ENCODE results near the gene ZNF408.
A peak's percentile ranks its signal among the peaks of the same experiment; 100 is the strongest.

ZNF408 gene

GRCh38 chr11:46671958-46672315 lies 28.9 kb upstream of the ZNF408 start:
- TF ChIP-seq POLR2A (IDR thresholded peaks at IDR 0.05; ENCODE audit: low read depth, low read length): no peak
- DNase-seq (ENCODE audit: insufficient read length, low spot score) (no peak), FAIRE-seq (no peak)

GRCh38 chr11:46672381-46672839 lies 28.4 kb upstream of the ZNF408 start:
- no peak for DNase-seq (ENCODE audit: insufficient read length, low spot score)
- FAIRE-seq: no peak
- no peak for TF ChIP-seq POLR2A (IDR thresholded peaks at IDR 0.05; ENCODE audit: low read depth, low read length)

GRCh38 chr11:46673713-46674462 lies 26.9 kb upstream of the ZNF408 start:
- FAIRE-seq (no peak), DNase-seq (ENCODE audit: insufficient read length, low spot score) (no peak)
- TF ChIP-seq POLR2A (IDR thresholded peaks at IDR 0.05; ENCODE audit: low read depth, low read length): no peak

DNA sequence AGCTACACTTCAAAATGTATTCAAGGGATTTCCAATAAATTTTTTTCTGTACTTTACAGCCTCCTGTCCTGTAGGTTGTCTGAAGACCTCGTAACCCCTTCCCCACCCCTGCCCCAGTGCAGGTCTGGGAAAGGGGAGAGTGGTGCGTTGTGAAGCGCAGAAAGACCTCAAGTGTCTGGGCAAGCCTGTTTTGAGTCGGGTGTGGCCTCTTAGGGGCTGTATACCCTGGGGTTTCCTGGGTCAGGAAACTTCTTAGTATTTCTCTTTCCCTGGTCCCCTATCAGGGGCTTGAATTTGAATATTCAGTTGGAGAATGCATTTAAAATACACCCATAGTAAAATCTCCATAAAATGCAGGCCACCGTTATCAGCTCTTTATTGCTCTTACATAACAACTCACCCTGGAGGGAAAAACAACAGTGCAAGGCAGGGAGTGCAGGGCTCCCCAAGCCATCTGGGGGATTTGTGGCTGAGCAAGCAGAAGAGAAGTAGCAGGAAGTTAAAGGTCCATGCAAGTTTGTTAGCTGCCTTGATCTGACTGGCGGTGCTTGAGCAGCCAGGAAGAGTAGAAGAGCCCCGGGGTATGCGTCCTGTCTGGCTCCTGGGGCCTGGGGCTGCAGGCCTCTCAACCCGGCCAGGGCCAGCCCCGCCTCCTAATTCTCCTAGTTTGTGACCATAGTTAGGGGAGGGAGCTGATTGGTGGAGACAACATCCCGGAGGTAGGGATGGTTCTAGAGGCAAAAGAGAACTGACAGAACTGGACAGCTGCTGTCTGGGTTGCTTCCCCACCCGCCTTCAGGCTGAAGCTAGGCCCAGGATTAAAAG lies 26.2 kb upstream of the ZNF408 start:
- no peak for FAIRE-seq
- no peak for DNase-seq (ENCODE audit: insufficient read length, low spot score)
- TF ChIP-seq POLR2A (IDR thresholded peaks at IDR 0.05; ENCODE audit: low read depth, low read length): no peak

GRCh38 chr11:46675288-46675851 lies 25.5 kb upstream of the ZNF408 start:
- no peak for TF ChIP-seq POLR2A (IDR thresholded peaks at IDR 0.05; ENCODE audit: low read depth, low read length)
- FAIRE-seq (no peak), DNase-seq (ENCODE audit: insufficient read length, low spot score) (peak; percentile 76)

DNA sequence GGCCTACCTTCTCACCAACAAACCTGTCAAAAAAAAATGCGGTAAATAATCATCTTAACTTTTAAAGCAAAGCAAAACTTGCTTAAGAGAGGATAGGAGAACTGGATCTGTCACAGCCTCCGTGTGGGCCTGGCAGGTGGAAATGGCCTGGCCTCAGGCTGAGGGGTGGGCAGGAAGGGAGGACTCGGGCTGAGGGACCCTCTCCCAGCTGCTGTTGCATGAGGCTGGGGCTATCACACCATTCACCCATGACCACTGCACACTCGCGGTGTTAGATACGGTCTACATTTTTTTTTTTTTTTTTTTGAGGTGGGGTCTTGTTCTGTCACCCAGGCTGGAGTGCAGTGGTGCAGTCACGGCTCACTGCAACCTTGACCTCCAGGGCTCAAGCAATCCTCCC lies 24.9 kb upstream of the ZNF408 start:
- DNase-seq (ENCODE audit: insufficient read length, low spot score) (no peak), FAIRE-seq (no peak)
- no peak for TF ChIP-seq POLR2A (IDR thresholded peaks at IDR 0.05; ENCODE audit: low read depth, low read length)

DNA sequence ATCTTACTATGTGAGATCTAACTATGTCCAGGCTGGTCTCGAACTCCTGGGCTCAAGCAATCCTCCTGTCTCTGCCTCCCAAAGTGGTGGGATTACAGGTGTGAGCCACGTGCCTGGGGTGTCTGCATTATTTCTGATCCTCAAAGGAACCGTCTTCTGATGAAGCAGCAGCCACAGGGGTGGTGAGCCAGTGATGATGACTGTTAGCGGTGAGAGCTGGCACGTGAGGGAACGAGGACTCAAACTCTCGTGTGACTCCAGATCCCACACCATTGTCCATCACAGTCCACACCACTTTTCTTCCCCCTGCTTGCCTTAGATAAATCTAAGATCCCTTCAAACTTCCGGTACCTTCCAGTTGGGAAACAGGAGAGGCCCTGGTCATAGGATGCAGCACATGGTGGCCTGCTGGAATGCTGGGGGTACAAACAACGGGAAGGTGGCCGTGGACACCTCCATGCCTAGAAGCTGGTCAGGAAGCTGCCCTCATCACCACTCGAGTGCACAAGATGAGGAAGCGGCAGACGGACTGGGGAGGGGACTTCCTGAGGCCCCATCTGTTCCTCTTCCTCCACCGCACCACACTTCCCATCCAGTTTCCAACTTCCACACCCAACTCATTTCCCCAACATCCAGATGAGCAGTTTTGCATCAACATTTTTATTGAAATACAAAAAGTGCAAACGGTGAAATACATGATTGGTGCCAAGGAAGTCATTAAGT lies 24.2 kb upstream of the ZNF408 start:
- DNase-seq (ENCODE audit: insufficient read length, low spot score) (no peak), FAIRE-seq (no peak)
- TF ChIP-seq POLR2A (IDR thresholded peaks at IDR 0.05; ENCODE audit: low read depth, low read length): no peak

DNA sequence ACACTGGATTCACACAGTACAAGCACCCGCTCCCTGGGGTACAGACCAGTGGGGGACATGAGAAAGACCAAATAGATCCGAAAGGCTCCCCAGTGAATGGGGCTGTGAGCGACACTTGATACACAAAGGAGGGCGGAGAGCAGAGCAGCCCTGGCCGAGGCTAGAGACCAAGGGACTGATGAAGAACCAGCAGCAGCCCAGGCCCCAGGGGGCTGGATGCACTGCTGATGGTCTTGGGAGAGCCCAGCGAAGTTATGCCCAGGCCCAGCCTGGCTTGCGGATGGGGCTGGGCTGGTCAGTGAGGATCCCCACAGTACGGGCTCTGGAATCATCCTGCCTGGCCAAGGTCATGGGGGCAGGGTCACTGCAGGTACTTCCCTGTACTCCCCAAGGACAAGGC lies 23.7 kb upstream of the ZNF408 start:
- FAIRE-seq: no peak
- TF ChIP-seq POLR2A (IDR thresholded peaks at IDR 0.05; ENCODE audit: low read depth, low read length): no peak
- DNase-seq (ENCODE audit: insufficient read length, low spot score): no peak

DNA sequence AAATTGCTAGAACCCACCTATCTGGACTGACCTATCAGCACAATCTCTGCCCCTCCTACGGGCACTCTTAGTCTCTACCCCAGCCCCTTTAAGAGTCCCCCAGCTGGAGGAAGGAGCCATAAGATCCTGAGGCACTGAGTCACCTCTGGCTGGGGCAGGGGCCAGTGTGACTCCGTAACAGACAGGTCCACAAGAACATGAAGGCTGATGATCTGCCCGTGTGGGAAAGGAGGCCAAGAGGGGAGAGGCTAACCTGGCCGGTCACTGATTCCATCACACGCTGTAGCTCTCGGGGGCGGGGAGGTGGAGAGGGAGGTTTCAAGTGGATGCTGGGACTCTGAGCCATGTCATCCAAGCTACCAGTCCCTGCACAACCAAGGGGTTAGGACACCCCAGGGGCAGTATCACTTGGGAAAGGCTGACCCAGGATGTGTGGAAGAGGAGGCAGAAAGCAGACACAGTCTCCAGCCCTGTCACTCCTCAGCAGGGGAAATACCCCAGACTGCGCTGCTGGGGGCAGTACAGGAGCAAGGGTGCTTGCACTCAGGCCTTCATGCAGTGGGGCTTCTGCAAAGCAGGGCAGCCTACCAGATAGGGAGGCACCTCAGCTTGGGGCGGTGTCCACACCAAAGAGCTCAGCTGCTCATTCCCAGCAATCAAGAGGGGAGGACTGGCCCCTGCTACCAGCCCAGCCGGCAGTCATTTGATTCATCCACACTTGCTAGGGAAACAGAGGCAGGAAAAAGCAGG lies 22.7 kb upstream of the ZNF408 start:
- no peak for DNase-seq (ENCODE audit: insufficient read length, low spot score)
- no peak for FAIRE-seq
- no peak for TF ChIP-seq POLR2A (IDR thresholded peaks at IDR 0.05; ENCODE audit: low read depth, low read length)

DNA sequence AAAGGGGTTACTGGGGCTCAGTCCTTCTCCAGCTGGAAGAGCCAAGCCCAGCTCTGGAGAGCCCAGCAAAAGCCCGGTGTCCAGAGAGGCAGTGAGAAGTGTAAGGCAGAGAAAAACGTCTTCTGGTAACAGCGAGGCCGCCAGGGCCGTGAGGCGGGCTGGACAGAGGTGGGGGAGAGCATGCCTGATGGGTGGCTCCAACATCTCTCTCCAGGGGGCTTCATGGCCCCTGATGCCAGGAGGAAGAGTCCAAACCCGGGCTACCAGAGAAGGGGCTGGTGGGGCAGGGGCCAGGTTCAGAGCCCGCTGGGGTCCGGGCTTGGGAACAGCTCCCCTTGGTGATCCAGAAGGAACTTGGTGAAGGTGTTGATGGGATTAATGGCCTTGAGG lies 22.1 kb upstream of the ZNF408 start:
- no peak for TF ChIP-seq POLR2A (IDR thresholded peaks at IDR 0.05; ENCODE audit: low read depth, low read length)
- no peak for FAIRE-seq
- no peak for DNase-seq (ENCODE audit: insufficient read length, low spot score)

GRCh38 chr11:46679241-46680163 lies 21.3 kb upstream of the ZNF408 start:
- no peak for TF ChIP-seq POLR2A (IDR thresholded peaks at IDR 0.05; ENCODE audit: low read depth, low read length)
- no peak for FAIRE-seq
- DNase-seq (ENCODE audit: insufficient read length, low spot score): no peak

DNA sequence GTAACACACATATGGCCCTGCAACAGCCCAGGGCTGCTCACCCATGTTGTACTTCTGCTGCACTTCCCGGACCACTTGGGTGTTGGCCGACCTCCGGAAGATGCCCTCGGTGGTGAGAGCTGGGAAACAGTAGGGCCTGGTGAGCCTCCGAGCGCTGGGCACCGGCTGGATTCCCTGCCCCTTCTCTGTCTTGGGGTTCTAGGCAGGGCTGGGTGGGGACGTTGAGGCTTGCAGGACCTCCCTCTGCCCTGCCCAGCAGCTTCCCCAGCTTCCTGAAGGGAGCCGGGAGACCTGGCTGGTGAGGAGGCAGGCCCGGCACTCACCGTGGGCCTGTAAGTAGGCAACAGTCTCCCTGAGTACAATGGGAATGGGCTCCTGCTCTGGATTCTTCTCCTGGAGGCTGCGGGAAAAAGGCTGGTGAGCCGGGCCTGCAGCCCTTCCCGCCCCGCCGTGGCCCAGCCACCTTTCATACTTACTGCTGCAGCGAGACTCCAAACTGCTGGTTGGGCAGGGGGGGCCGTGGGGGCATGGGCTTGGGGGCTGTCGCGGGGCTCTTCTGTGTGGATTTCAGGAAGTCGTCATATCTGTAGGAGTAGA lies 20.6 kb upstream of the ZNF408 start:
- FAIRE-seq (no peak), DNase-seq (ENCODE audit: insufficient read length, low spot score) (no peak)
- no peak for TF ChIP-seq POLR2A (IDR thresholded peaks at IDR 0.05; ENCODE audit: low read depth, low read length)
